ENCODE results near the gene TASP1.
"Not testable (repeated sequence)": the region's sequence is repeated elsewhere in the genome, so short reads cannot be mapped to it uniquely, and the experiment has no call there.

The TASP1 gene

DNA sequence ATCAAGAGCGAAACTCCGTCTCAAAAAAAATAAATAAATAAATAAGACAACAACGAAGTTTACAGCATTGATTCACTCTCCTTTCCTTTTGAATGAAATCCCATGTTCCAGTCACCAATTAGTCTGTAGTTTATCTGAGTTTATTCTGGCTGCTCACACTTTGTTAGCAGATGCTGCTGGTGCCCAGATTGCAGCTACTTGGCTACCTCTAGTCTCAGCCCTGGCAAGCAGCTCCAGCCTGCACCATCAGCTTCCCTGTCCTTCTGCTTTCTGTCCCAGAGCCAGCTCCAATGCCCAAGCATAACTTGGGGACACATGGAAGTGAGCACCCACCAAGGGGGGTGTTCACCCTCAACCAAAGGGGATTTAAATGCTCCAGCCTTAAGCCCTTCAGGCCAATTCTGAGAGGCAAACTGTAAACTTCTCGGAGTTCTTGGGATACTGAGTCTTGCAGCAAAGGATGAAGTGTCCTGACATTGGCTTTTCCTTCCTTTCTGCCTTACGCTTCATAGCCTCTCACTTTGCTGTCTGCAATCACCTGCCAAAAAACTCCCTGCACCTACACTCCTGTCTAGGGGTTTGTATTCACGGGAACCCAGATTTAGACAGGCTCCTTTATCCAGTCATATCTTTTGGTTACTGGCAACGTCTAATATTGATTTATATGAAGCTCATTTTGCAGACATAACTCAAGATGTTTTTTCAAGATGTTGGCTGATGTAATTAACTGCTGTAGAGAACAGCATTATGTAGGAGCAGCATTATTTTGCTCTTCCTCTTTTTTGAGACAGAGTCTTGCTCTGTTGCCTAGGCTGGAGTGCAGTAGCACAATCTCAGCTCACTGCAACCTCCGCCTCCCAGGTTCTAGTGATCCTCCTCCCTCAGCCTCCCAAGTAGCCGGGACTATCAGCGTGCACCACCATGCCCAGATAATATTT, 9.8 kb upstream of the TASP1 start:
- DNase-seq (ENCODE audit: low spot score) = no peak

DNA sequence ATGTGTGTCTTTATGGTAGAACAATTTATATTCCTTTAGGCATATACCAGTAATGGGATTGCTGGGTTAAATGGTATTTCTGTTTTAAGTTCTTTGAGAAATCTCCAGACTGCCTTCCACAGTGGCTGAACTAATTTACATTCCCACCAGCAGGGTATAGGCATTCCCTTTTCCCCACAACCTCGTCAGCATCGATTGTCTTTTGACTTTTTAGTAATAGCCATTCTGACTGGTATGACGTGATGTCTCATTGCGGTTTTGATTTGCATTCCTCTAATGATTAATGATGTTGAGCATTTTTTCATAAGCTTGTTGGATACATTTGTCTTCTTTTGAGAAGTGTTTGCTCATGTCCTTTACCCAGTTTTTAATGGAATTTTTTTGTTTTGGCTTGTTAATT, 5.3 kb upstream of the TASP1 start:
- no peak for DNase-seq (ENCODE audit: low spot score)

DNA sequence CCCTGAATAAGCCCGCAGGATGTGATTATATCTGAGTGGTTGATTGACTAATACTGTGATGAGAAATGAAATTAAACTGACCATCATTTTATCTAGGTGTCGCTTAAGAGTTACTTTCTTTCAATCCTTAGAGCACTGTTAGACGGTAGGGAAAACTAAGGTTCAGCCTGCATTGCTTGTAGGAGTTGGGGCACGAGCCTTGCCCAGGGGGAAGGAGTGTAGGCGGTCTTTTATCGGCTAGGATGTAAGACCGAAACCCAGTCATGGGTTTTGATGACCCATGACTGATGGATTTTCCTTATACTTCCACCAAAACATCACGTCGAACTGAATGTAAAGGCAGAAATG, 392 bp upstream of the TASP1 start:
- no peak for DNase-seq (ENCODE audit: low spot score)

DNA sequence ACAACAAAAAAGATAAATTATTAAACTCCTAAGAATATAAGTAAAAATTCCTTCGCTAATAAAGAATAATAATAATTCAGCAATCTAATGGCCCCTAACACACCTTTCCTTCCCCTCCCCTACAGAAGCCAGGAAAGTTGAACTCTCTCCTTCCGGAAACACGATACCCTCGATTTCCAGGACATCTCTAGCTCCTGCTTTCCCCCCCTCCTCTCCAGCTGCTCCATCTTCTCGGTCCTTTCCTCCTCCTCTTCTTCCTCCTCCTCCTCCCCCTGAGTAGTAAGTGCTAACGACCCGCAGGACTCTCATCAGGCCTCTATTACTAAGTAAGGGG, 603 bp downstream of the TASP1 start:
- no peak for DNase-seq (ENCODE audit: low spot score)

DNA sequence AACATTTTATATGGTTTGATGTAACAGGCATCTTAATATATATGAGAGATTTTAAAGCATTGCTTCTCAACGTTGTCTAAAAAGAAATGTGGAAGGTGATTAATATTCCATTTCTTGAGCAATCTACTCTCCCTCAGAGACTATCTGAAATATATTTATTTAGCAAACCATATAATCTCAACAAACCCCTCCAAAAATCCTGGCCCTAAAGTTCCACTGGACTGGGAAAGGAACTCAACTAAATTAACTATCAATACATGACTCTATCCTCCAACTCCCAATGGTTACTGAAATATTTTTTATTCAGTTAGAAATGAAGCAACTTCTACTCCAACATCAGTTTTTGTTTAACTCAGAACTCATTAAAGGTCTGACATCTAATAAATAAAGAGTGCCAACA, 6.3 kb downstream of the TASP1 start:
- no peak for DNase-seq (ENCODE audit: low spot score)

DNA sequence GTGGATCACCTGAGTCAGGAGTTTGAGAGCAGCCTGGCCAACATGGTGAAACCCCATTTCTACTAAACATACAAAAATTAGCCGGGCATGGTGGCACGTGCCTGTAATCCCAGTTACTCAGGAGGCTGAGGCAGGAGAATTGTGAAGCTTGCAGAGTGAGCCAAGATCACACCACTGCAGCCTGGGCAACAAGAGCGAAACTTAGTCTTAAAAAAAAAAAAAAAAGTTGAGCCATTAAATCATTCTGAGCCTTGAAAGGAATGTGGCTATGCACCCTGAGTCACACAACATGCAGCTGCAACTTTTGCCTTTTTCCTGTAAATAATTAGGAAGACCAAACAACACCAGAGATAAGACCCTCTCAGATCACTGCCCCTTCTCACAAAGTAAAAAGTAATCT, 11.2 kb downstream of the TASP1 start:
- DNase-seq (ENCODE audit: low spot score) = not testable (repeated sequence)

DNA sequence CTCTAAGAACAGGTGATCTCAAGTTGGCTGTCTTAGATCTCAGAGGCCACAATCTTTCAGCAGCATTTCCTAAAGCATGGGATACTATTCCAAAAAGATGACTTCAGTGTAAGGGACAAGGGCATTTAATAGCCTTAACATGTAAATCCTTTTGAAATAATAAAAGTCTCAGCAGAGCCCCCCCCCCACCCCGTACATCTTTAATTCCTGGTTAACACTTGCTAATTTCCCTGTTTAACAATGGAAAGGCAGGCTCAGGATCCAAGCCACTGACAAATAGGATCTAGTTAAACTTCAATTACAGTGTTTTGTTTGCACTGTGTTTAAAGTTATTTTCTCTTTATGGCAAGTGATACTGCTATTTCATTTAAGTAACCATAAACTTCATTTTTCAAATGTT, 12.0 kb downstream of the TASP1 start:
- DNase-seq (ENCODE audit: low spot score) = no peak

DNA sequence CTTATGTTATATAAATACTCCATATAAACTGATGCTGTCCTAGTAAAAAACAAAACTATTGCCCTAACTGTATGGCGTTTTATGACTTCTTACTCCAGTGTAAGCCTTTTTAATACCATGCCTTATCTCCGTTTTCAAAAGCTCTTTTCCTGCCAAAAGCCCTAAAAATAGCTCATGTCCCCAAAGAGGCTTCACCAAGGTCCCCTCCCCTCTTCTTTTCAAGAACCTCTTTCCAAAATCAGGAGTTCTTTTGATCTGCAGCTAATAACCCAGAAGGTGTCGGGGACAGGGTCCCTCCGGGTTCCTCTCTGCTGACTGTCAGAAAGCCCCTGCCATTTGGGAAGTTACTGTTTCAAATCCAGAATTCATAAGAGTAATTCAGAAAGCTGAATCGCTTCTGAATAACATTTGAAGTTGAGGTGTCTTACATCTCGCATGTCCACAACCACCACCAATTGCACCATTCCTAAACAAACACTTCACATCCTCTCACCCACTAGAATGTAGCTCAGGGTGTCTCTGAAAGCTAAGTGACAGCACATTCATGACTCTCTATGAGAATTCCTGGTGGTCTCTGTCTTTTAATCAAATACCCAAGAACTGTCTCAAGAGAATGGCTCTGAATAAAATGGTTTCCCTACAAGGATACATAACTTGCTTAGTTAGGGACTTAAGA, 13.3 kb downstream of the TASP1 start:
- DNase-seq (ENCODE audit: low spot score) = no peak

DNA sequence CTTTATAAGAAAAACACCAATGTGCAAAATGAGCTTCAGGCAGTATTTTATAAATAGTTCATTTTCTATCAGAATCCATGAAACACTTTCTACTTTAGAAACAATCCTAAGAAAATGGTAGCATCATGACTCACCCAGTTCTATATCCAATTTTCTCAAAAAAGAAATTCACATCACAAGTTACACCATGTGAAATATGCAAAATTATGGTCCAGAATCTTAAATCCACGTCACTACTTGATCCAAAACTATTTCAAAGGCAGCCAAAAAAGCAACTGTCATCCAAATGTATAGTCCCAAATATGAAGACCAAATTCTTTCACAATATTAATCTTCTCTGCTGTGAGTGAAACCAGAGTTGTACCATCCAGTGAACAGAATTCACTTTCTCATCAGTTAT, 19.3 kb downstream of the TASP1 start:
- DNase-seq (ENCODE audit: low spot score) = not testable (repeated sequence)

DNA sequence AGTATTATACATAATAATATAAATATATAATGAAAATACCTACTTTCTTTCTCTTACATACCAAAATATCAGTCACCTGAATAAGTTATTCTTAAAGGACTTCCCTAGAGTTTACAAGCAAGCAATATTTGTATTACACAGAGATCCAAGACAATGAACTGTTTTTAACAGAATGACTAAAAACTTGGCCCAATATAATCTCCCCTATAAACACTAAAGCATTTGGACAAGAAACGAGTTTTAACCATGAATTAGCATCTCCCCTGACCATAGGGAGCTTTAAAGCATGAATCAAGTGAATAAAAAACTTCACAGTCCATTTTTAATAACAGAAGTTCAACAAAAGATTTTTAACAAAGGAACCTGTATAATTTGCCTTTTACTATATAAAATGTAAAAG, 20.3 kb downstream of the TASP1 start:
- DNase-seq (ENCODE audit: low spot score) = not testable (repeated sequence)

DNA sequence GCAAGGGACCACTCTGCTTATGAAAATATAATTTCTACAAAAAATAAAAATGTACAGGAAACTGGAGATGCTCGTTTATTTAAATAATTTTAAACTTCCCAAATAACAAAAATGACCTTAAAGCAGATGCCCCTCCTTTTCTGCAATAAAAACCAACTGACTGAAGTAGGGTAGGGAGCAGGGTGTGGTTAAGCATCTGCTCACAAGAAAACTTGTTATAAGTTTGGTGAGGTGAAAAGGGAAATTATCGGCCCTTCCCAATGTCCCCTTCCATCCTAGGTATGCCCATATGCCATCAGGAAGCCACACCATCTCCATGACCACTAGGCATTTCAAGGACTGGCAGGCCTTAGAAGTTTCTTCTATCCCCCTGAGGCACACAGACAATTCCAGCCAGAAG, 21.1 kb downstream of the TASP1 start:
- not testable (repeated sequence) for DNase-seq (ENCODE audit: low spot score)

DNA sequence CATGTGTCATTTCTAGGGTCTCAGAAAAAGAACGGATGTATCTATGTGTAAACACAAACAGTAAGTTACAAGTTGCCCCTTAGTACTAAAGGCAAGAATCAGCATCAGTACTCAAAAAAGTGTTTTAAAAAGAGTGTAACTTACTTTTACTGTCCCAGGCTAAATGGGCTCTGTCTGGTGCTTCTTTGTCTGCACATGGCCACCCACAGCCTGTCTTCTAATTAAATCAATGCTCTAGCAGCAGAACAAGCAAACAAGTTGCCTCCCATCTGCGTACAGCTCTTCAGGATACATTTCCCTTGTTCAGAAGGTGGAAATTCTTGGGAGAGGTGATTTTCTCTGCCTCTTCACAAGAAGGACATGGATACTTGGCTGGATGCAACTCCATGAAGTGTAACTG, 22.0 kb downstream of the TASP1 start:
- DNase-seq (ENCODE audit: low spot score) = not testable (repeated sequence)

DNA sequence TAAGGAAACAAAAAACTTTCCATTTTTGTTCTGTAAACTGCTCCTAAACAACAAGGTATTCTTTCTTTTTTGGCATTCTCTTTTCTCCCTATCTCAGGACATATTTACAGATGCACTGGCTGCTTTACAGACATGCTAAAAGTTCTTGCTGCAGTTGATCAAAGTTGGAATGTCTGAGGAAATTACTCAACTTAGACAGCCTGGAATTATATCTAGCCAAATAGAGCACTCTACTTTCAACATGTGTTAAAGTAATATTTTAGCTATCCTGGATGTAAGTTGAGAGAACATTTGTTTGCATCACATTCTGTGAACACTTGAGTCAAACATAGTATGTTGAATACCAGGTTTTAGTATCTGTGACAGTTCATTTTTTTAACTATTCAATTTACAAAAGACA, 24.8 kb downstream of the TASP1 start:
- no peak for DNase-seq (ENCODE audit: low spot score)

DNA sequence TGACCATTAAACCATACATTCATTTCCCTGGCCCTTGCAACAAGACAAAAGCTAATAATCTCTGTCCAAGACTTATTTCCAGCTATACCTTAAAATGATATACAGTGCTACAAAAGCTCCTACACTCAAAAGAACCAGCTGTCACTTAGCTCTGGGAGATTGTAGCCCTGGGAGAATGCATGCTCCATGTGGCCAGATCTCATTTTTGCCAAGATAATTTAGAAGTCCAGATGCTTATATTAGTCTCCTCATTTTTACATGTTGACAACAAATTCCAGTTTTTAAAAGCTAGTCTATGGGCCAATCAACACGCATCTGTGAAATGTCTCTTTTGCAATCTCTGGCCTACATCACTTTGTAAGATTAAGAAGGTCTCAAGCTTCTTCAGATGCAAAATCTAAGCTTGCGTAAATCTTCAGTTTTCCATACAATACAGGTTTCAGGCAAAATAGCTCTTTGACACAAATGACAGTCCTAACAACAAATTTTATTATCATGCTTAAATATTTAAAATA, 27.1 kb downstream of the TASP1 start:
- no peak for DNase-seq (ENCODE audit: low spot score)

DNA sequence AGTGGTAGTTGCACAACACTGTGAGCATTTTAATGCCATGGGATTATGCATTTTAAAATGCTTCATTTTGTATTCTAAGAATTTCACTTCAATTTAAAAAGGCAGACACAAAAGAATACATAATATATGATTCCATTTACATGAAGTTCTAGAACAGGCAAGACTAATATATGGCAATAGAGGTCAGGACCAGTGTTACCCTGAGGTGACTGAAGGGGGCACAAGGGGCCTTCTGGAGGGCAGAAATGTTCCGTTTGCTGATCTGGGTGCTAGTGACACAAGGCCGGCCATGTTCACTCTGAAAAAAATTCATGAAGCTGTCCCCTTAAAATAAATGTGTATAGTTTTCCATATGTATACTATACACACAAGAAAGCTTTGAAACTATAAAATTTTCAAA, 28.5 kb downstream of the TASP1 start:
- no peak for DNase-seq (ENCODE audit: low spot score)

DNA sequence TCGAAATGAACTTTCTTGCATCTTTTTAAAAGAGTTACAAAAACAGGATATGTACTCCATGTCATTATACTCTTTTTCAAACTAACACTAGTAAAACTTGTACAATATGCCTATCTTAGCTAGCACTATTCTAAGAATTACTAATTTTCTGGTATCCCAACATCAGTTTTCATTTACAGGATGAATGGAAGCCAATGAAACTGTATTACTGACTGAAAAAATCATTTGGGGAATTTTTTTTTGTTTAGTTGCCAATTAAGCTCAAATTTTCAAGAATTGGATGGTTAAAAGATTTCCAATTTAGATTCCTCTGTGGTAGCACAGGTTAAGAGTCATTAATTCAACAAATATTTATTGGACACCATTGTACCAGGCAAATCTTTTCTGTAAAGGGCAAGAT, 30.7 kb downstream of the TASP1 start:
- DNase-seq (ENCODE audit: low spot score) = no peak

DNA sequence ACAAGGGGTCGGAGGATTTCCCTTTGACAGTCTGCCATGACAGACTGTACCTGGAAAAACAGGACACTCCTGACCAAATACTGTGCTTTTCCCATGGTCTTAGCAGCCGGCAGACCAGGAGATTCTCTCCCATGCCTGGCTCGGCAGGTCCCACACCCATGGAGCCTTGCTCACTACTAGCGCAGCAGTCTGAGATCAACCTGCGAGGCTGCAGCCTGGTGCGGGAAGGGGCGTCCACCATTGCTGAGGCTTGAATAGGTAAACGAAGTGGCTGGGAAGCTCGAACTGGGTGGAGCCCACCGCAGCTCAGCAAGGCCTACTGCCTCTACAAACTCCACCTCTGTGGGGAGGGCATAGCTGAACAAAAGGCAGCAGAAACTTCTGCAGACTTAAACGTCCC, 45.3 kb downstream of the TASP1 start:
- DNase-seq (ENCODE audit: low spot score) = not testable (repeated sequence)

DNA sequence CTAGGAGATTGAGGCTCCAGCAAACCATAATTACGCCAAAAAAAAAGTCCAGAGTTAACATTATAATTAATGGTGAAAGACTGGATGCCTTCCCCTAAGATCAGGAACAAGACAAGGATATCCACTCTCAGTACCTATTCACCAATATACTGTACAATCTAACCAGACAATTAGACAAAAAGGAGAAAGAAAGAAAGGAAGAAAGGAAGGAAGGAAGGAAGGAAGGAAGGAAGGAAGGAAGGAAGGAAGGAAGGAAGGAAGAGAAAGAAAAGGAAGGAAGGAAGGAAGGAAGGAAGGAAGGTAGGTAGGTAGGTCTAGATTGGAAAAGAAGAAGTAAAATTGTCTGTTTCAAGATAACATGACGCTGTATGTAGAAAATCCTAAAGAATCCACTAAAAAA, 50.7 kb downstream of the TASP1 start:
- no peak for DNase-seq (ENCODE audit: low spot score)

DNA sequence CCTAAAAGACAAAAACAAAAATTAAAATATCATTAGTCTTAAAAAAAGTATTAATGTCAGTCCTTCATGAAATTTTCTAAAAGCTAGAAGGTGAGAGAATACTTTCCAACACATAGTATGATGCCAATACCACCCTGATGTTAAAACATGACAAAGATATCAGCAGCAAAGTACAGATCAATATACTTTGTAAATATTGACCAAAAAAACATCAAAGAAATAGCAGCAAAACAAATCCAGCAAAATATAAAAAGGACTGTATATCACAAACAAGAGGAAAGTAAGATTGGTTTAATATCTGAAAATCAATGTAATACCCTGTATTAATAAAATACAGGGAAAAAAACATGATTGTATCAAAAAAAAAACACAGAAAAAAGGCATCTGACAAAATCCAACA, 51.4 kb downstream of the TASP1 start:
- no peak for DNase-seq (ENCODE audit: low spot score)

DNA sequence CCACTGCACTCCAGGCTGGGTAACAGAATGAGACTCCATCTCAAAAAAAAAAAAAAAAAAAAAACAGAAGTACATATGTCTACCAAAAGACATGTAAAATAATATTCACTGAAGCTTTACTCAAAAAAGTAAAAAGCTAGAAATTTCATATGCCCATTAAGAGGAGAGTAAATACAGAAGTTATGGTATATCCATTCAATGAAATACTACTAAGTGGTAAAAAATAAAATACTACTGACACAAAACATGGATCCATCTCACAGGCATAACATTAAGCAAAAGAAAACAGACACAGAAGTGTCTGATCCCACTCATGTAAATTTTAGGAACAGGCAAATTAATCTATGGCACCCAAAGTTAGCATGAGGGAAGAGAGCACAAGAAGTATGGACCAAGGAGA, 52.6 kb downstream of the TASP1 start:
- DNase-seq (ENCODE audit: low spot score) = no peak

DNA sequence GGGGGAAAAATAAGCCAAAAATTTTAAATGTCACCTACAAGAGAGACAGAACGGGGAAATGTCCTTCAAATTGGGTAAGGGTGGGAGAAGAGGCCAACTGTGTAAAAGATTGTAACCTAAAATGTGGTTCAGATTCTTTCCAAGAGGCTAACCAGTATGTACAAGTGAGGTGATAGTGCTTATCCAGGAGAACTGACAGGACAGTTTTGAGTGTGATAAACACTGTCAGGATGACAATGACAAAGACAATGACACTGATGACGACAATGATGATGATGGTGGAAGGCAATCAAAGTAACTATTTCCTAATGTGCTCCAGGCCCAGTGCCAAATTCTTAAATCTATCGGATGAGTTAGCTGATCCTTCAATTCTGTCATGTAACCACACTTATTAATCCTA, 57.3 kb downstream of the TASP1 start:
- no peak for DNase-seq (ENCODE audit: low spot score)

DNA sequence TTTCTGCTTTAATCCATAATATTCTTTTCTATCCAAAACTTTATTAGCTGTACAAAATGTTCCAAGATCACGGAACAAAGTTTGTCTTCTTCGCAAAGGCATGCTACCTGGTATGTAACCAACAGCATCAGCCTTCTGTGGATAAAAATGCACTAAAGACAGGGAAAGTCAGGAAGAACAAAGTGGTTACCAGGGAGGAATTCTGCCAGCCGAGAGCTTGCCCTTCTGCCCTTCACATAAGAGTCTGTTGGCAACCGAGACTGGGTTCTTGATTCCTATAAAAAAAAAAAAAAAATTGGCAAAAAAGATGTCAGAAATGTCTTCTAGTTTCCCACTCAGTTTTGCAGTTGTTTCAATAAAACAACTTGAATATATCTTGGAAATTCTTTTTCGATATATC, 58.0 kb downstream of the TASP1 start:
- DNase-seq (ENCODE audit: low spot score) = no peak

DNA sequence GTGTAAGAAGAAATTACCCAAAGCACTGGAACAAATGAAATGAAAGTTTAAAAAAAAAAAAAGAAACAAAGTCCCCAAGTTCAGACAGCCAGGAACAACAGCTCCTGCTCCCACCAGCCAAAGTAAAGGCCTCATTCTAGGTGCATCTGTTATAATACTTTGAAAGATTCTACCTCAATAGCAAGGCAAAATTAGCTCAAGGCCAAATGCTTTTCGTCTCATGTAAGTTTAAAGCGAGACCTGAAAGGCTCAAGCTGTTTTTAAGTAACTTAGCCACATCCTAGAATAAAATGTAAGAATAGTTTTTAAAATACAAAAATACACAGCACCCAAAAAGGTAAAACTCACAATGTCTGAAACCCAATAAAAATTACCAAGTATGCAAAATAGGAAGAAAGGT, 64.7 kb downstream of the TASP1 start:
- DNase-seq (ENCODE audit: low spot score) = no peak

DNA sequence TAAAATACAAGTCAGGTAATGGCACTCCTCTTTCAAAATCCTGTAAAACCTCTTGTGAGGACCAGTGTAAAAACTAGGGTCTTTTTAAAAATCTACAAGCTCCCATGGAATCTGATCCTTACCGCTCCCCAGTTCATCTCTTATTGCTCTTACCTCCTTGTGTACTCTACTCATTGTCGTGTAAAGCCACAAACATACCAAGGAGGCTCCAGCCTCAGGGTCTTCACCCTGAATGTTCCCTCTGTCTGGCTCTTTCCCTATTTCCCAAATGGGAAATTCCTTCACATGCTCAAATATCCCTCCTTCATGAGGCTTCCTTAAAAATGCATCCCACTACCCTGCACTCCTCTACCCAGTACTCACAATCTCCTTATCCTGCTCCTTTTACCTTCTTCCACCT, 67.1 kb downstream of the TASP1 start:
- no peak for DNase-seq (ENCODE audit: low spot score)

Measured in pons (tissue), 1 donor.